GM23338 (cell line): ENCODE data around the gene SCGB2B2.
"Not testable (repeated sequence)": the region's sequence is repeated elsewhere in the genome, so short reads cannot be mapped to it uniquely, and the experiment has no call there.

Experiments
- CREB1 ChIP-seq: fragments of 250-450 bp; sonication (Bioruptor Pico); IDR thresholded peaks from 2 replicates; pipeline ENCODE4 v1.5.0; 2020; ENCODE audit warnings: low read depth, mild to moderate bottlenecking, moderate library complexity
- CTCF ChIP-seq, 2 experiments: fragments of 200-600 bp in 1 of 2; sonication (generic) in 1 of 2; conservative IDR thresholded peaks; 2 replicates each; pipeline versions ENCODE4 v1.5.1 to v1.6.1; 2016 to 2017; ENCODE audit warnings: antibody characterized with exemption in 2 of 2, low read depth in 2 of 2, mild to moderate bottlenecking in 2 of 2, moderate library complexity in 1 of 2
- POLR2AphosphoS5 ChIP-seq: IDR thresholded peaks from 2 replicates; pipeline ENCODE4 v1.6.1; 2016; ENCODE audit warnings: antibody characterized with exemption, low read depth
- TF ChIP-seq, protein P1 (sequence below): IDR thresholded peaks from one replicate; pipeline ENCODE4 v1.6.1; 2018; ENCODE audit warnings: antibody characterized with exemption; ENCODE audit not compliant: unreplicated experiment

- TF ChIP-seq, protein P1, sequence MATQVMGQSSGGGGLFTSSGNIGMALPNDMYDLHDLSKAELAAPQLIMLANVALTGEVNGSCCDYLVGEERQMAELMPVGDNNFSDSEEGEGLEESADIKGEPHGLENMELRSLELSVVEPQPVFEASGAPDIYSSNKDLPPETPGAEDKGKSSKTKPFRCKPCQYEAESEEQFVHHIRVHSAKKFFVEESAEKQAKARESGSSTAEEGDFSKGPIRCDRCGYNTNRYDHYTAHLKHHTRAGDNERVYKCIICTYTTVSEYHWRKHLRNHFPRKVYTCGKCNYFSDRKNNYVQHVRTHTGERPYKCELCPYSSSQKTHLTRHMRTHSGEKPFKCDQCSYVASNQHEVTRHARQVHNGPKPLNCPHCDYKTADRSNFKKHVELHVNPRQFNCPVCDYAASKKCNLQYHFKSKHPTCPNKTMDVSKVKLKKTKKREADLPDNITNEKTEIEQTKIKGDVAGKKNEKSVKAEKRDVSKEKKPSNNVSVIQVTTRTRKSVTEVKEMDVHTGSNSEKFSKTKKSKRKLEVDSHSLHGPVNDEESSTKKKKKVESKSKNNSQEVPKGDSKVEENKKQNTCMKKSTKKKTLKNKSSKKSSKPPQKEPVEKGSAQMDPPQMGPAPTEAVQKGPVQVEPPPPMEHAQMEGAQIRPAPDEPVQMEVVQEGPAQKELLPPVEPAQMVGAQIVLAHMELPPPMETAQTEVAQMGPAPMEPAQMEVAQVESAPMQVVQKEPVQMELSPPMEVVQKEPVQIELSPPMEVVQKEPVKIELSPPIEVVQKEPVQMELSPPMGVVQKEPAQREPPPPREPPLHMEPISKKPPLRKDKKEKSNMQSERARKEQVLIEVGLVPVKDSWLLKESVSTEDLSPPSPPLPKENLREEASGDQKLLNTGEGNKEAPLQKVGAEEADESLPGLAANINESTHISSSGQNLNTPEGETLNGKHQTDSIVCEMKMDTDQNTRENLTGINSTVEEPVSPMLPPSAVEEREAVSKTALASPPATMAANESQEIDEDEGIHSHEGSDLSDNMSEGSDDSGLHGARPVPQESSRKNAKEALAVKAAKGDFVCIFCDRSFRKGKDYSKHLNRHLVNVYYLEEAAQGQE: not testable (repeated sequence)
- not testable (repeated sequence) for TF ChIP-seq CTCF (conservative IDR thresholded peaks at IDR 0.05; ENCODE audit: low read depth in 2 of 2); CREB1 (CRISPR knock-in tag); POLR2AphosphoS5
Measured at GRCh38 chr19:34668077-34668689, 8.8 kb downstream of the SCGB2B2 start.
